Measurements from ENCODE around the gene DPYSL5. TPM values are rescaled to one million over a fixed set of nuclear protein-coding genes. Genes with fewer than 3 reads are reported as not detected.

Gene DPYSL5
- total and polyA plus RNA-seq, 2 donors (not counting 1 experiment from before 2014, with no cell fraction given) = not detected

- Mint-ChIP-seq H3K4me1 (no peaks in the 10 kb centered on the region), H3K27ac (no peak overlapping the region), H3K9me3 (ENCODE audit: insufficient read depth) (no peaks in the 10 kb centered on the region), H3K27me3 (peaks cover 16% of the 10 kb centered on the region), H3K4me3 (no peak overlapping the region)
- no peak overlapping the region for H3K9ac ChIP-seq (ENCODE audit: low read length)
- no peaks in the 10 kb centered on the region for H3K9me3 ChIP-seq (ENCODE audit: control extremely low read depth in 1 of 3, control insufficient read depth in 2 of 3, insufficient read depth in 1 of 3, low read length in 2 of 3)
- DNase-seq (no peak), ATAC-seq (ENCODE audit: low read depth) (no peak)
- H3K36me3 ChIP-seq (replicated peaks in 1 of 2; ENCODE audit: control extremely low read depth in 1 of 2, control insufficient read depth in 1 of 2, extremely low read depth in 1 of 2, insufficient read depth in 2 of 2, low read length in 1 of 2) = no peaks in the 10 kb centered on the region
- intact Hi-C loops (cut with micrococcal nuclease) = no loop called here
- peaks cover 0 to 3% (median 1%) of the 10 kb centered on the region in 4 experiments for H3K27me3 ChIP-seq (replicated peaks in 1 of 4; ENCODE audit: control extremely low read depth in 1 of 4, control insufficient read depth in 3 of 4, insufficient read depth in 4 of 4, low read length in 3 of 4)
- no peak overlapping the region for H3K27ac ChIP-seq (ENCODE audit: low read length in 2 of 2)
- no peak overlapping the region for H3K4me2 ChIP-seq (replicated peaks; ENCODE audit: low read depth, low read length, poor library complexity, severe bottlenecking)
- no peaks in the 10 kb centered on the region for H3K4me1 ChIP-seq (ENCODE audit: control insufficient read depth in 2 of 2, insufficient read depth in 2 of 2, low read length in 2 of 2)
- H2AFZ ChIP-seq (ENCODE audit: insufficient read depth, low read depth, low read length, poor library complexity, severe bottlenecking) = no peak overlapping the region
- ChIA-PET CTCF (interaction anchor here (1.3 kb wide), 1 partner anchor 8 kb away, joined by 3 read pairs; no protein-coding TSS in a partner anchor), POLR2A (no interaction called here)
- TF ChIP-seq EZH2 (IDR thresholded peaks at IDR 0.05; ENCODE audit: borderline replicate concordance, insufficient read depth, low read depth, low read length, poor library complexity, severe bottlenecking) = no peak
- TF ChIP-seq, protein P1, sequence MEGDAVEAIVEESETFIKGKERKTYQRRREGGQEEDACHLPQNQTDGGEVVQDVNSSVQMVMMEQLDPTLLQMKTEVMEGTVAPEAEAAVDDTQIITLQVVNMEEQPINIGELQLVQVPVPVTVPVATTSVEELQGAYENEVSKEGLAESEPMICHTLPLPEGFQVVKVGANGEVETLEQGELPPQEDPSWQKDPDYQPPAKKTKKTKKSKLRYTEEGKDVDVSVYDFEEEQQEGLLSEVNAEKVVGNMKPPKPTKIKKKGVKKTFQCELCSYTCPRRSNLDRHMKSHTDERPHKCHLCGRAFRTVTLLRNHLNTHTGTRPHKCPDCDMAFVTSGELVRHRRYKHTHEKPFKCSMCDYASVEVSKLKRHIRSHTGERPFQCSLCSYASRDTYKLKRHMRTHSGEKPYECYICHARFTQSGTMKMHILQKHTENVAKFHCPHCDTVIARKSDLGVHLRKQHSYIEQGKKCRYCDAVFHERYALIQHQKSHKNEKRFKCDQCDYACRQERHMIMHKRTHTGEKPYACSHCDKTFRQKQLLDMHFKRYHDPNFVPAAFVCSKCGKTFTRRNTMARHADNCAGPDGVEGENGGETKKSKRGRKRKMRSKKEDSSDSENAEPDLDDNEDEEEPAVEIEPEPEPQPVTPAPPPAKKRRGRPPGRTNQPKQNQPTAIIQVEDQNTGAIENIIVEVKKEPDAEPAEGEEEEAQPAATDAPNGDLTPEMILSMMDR (IDR thresholded peaks at IDR 0.05) = no peak
- no peaks in the 10 kb centered on the region for H3K79me2 ChIP-seq (ENCODE audit: control insufficient read depth, insufficient read depth, low read length)
- H3K4me3 ChIP-seq (ENCODE audit: control extremely low read depth in 1 of 5, extremely low read depth in 1 of 5, insufficient read depth in 1 of 5, low read depth in 2 of 5, low read length in 4 of 5) = no peak overlapping the region
- no peaks in the 10 kb centered on the region for H4K20me1 ChIP-seq (ENCODE audit: control insufficient read depth, insufficient read depth, low read length, poor library complexity, severe bottlenecking)
- WGBS (ENCODE audit: insufficient coverage) = 100% methylated on average over 3 of the region's 6 CpGs
Observed at GRCh38 chr2:26899500-26900164, 51.7 kb downstream of the DPYSL5 start.

DNA sequence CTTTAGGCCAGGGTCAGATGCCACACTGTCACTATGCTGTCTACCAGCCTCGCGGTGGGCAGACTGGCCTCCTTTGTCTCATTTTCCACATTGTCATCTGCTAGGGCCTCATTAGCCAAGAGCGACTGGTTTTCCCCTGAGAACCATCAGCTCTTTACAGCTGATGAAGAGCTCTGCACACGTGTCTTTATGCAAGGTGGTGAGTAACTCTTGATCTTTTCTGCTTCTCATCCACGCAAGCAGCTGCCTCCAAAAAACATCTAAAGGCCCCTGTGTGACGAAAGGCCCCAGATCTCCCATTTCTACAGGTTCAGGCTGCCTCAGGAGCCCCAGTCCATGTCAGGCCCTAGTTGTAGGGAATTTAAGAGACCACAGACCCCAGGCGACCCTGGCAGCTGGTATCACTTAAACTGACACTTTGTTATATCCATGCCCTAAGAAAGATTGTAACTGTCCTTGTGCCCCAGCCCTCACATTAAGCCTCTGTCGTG lies 52.9 kb downstream of the DPYSL5 start:
- Histone ChIP-seq H3K4me2 (replicated peaks; ENCODE audit: low read depth, low read length, poor library complexity, severe bottlenecking) (no peak overlapping the region), H3K9ac (ENCODE audit: low read length) (no peak overlapping the region)
- H3K4me1 Mint-ChIP-seq = no peaks in the 10 kb centered on the region

More for the DNA sequence above, 52.9 kb downstream of the DPYSL5 start:
- Histone ChIP-seq H3K9me3 (ENCODE audit: control extremely low read depth in 1 of 3, control insufficient read depth in 2 of 3, insufficient read depth in 1 of 3, low read length in 2 of 3) (no peaks in the 10 kb centered on the region), H3K4me1 (ENCODE audit: control insufficient read depth in 2 of 2, insufficient read depth in 2 of 2, low read length in 2 of 2) (no peaks in the 10 kb centered on the region), H2AFZ (ENCODE audit: insufficient read depth, low read depth, low read length, poor library complexity, severe bottlenecking) (no peak overlapping the region), H4K20me1 (ENCODE audit: control insufficient read depth, insufficient read depth, low read length, poor library complexity, severe bottlenecking) (no peaks in the 10 kb centered on the region), H3K27ac (ENCODE audit: low read length in 2 of 2) (no peak overlapping the region), H3K79me2 (ENCODE audit: control insufficient read depth, insufficient read depth, low read length) (no peaks in the 10 kb centered on the region), H3K36me3 (replicated peaks in 1 of 2; ENCODE audit: control extremely low read depth in 1 of 2, control insufficient read depth in 1 of 2, extremely low read depth in 1 of 2, insufficient read depth in 2 of 2, low read length in 1 of 2) (no peaks in the 10 kb centered on the region), H3K27me3 (replicated peaks in 1 of 4; ENCODE audit: control extremely low read depth in 1 of 4, control insufficient read depth in 3 of 4, insufficient read depth in 4 of 4, low read length in 3 of 4) (peaks cover 0 to 3% (median 1%) of the 10 kb centered on the region in 4 experiments), H3K4me3 (ENCODE audit: control extremely low read depth in 1 of 5, extremely low read depth in 1 of 5, insufficient read depth in 1 of 5, low read depth in 2 of 5, low read length in 4 of 5) (no peak overlapping the region)
- H3K27ac Mint-ChIP-seq = no peak overlapping the region
- intact Hi-C loops (cut with micrococcal nuclease) = no loop called here
- ChIA-PET POLR2A (no interaction called here), CTCF (no interaction called here)
- TF ChIP-seq, protein P1 (IDR thresholded peaks at IDR 0.05) = no peak
- no peak for TF ChIP-seq EZH2 (IDR thresholded peaks at IDR 0.05; ENCODE audit: borderline replicate concordance, insufficient read depth, low read depth, low read length, poor library complexity, severe bottlenecking)
- DNase-seq (no peak), ATAC-seq (ENCODE audit: low read depth) (no peak)
- H3K27me3 Mint-ChIP-seq = peaks cover 22% of the 10 kb centered on the region
- WGBS (ENCODE audit: insufficient coverage) = 87% methylated on average over 6 of the region's 8 CpGs
- no peak overlapping the region for H3K4me3 Mint-ChIP-seq
- H3K9me3 Mint-ChIP-seq (ENCODE audit: insufficient read depth) = no peaks in the 10 kb centered on the region

Measured in B cell (primary cell).